T47D (cell line): ENCODE measurements around the gene CCDC190.

Experiments
- DNase-seq, 2 experiments: peaks; one replicate each; pipeline versions ENCODE4 v3.0.0 to v3.0.0-alpha.2; 2011 to 2012; ENCODE audit warnings: low read depth in 1 of 2, low spot score in 1 of 2
- JUND ChIP-seq: IDR thresholded peaks from 2 replicates; pipeline ENCODE4 v1.6.1; 2012; ENCODE audit warnings: low read depth
- in situ Hi-C: cut with HindIII; loops from 2 replicates; pipeline ENCODE4 v1.10.0; 2016; ENCODE audit warnings: low sequenced_read_pairs, low pct_unique_long_range_greater_than_20kb

CCDC190 gene

DNA sequence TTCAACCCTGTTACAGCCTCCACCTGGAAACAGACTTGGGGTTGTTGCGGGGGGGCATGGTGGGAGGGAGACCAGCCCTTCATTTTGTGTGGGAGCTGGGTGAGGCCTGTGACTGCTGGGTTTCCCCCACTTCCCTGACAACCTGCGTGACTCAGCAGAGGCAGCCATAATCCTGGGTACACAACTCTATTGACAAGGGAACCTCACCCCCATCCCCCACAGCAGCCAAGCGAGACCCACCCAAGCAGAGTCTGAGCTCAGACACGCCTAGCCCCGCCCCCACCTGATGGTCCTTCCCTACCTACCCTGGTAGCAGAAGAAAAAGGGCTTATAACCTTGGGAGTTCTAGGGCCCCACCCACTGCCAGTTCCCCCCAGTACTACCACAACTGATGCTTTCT lies 8.0 kb upstream of the CCDC190 start:
- no peak for TF ChIP-seq JUND
- DNase-seq, result no peak
- in situ Hi-C loops, result no loop called here

DNA sequence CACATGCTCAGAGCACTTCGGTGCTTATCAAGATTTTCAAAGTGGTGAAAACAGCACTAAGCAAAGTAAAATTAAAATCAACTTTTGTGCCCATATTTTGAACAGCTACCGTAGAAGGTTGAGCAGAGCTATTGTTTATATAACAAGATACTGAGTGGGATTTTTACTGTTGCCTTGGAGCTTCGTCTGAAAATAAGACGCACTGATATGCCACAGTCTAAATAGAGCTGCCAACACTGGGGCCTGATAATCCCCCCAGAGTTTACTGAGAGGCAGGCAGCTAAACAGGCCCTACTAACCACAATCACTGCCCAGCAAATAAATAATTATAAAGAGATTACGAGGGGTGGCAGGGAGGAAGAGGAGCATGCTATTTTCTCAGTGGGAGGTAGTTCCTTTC lies 650 bp upstream of the CCDC190 start:
- DNase-seq, result no peak
- in situ Hi-C loops, result no loop called here
- no peak for TF ChIP-seq JUND

DNA sequence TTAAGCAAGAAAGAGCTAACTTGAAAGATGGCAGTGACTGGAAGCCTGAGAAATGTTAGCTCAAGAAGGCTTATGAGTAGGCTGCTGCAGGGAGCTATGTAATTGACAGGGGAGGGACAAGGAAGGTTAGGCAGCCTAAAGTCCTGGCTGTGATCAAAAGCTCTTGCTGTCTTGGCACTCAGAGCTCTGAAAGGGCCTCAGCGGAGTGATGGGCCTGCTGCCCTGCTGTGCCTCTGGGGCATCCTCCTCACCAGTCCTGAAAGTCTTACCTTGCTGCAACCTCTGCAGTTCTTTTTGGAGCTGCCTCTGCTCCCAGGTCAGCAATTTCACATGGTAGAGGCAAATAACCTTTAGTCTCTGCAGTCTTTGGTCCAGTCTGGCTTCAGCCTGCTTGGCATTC lies 1.8 kb downstream of the CCDC190 start:
- TF ChIP-seq JUND, result no peak
- in situ Hi-C loops, result no loop called here
- DNase-seq, result no peak

- TF ChIP-seq JUND, result no peak
- in situ Hi-C loops, result no loop called here
- DNase-seq, result no peak
Observed at GRCh38 chr1:162857850-162858249, 3.1 kb downstream of the CCDC190 start.

GRCh38 chr1:162856260-162856659 lies 4.7 kb downstream of the CCDC190 start:
- in situ Hi-C loops, result no loop called here
- peak in 1 of 2 experiments; percentile 31 for DNase-seq
- TF ChIP-seq JUND, result no peak

- no peak for DNase-seq
- in situ Hi-C loops, result no loop called here
- TF ChIP-seq JUND, result no peak
Observed at GRCh38 chr1:162855461-162856150, 5.4 kb downstream of the CCDC190 start.

DNA sequence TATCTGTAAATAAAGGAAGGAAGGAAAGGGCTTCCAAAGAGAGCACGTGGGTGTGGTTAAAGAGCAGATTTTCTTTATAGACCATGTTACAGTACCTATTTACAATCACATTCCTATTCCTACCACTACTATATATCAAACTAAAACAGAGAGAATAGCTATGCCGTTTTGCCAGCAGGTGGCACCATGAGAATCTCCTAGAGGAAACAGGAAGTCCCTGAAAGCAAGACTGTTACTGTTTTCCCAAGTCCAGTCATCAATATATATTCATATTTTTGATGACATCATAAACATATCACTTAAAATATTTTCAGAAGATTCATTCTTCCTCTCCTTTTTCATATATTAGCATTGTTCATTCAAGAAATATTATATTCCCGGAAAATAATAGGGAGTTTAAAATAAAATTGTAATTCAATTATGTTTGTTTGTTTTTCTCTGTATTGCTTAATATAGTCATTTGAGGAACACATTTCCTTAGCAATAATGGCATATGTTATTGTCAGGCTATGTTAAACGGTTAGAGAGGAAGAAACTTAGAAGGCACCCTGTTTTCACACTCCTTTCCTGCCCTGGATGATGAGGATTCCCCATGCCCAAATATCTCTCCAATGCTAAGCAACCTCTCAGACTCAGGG lies 6.6 kb downstream of the CCDC190 start:
- in situ Hi-C loops, result no loop called here
- peak; percentile 77 to 84 for DNase-seq
- TF ChIP-seq JUND, result no peak

- DNase-seq, result no peak
- in situ Hi-C loops, result no loop called here
- TF ChIP-seq JUND, result no peak
Observed at GRCh38 chr1:162851341-162851740, 9.6 kb downstream of the CCDC190 start.

DNA sequence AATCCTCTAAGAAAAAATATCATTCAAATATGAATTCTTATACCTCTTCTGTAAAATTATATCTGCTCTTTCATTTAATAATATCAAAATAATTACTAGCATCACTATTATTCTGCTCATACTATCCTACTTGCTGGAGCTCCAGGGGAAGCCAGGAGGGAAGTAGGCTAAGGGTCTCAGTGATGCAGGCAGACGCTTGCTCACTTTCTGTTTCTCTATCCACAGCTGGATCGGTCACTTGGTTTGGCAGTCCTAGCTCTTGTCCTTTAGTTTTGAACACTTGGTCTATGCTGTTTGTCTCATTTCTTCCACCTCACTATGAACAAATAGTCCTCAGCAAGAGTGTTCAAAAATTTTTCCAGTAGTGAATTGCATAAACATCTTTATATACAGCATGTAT lies 11.3 kb downstream of the CCDC190 start:
- TF ChIP-seq JUND, result no peak
- DNase-seq, result no peak
- in situ Hi-C loops, result no loop called here

GRCh38 chr1:162847839-162848453 lies 13.0 kb downstream of the CCDC190 start:
- no peak for TF ChIP-seq JUND
- in situ Hi-C loops, result no loop called here
- DNase-seq, result peak in 1 of 2 experiments; percentile 80

- 0 out of 2 replicates have a peak, but pooled peaks have one; percentile 25 for TF ChIP-seq JUND
- in situ Hi-C loops, result no loop called here
- DNase-seq, result peak in 1 of 2 experiments; percentile 82
Observed at GRCh38 chr1:162846256-162847212, 14.4 kb downstream of the CCDC190 start.

DNA sequence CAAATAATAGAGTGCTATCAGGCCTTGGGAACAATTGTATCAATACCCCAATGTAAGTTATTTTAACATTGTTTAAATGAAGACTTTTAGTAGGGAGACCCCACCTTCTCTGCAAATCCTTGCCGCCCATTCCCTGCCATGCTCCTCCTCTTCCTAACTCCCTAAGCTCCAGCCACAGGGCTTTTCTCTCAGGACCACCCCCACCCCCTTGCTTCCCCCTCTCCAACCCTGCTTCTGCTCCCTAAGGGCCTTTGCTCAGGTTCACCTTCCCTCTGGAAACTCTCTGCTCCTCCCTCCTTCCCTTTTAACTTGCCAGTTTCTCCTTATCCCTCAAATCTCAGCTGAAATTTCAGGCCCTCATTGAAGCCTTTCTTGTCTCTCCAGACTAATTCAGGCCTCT lies 16.8 kb downstream of the CCDC190 start:
- DNase-seq, result no peak
- in situ Hi-C loops, result no loop called here
- no peak for TF ChIP-seq JUND
